Mammary epithelial cell (primary cell): ENCODE results near the gene PLAA.

Source experiments
- EZH2 ChIP-seq: IDR thresholded peaks from 2 replicates; pipeline ENCODE4 v1.6.1; 2012; ENCODE audit warnings: low read length, inconsistent platforms, borderline replicate concordance
- TF ChIP-seq, protein P1 (sequence below), 2 donors: IDR thresholded peaks in 1 of 2; conservative IDR thresholded peaks in 1 of 2; 2 replicates each; pipeline ENCODE4 v1.5.1; 2011 to 2012; ENCODE audit warnings: inconsistent platforms in 2 of 2, low read length in 2 of 2, mild to moderate bottlenecking in 2 of 2, control low read depth in 1 of 2, low read depth in 1 of 2; ENCODE audit not compliant: insufficient read depth in 1 of 2; ENCODE audit errors: extremely low read depth in 1 of 2

DNA sequence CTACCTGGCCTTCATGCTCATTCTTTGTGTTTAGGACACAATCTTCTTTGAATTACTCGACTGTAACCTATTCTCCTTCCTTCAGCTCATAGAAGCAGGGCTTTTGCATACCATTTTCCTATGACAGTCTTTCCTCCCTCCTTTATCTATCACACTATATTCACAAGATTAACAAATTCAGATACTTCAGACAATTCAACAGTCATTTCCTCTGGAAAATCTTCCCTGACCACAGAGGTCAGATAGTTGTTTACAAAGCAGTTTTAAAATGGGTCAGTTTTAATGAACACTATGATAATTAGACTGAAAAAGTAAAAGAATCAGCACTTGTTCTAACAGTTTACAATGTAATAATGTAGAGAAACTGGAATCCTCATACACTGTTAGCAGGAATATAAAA, 58.8 kb downstream of the PLAA start:
- TF ChIP-seq, protein P1, sequence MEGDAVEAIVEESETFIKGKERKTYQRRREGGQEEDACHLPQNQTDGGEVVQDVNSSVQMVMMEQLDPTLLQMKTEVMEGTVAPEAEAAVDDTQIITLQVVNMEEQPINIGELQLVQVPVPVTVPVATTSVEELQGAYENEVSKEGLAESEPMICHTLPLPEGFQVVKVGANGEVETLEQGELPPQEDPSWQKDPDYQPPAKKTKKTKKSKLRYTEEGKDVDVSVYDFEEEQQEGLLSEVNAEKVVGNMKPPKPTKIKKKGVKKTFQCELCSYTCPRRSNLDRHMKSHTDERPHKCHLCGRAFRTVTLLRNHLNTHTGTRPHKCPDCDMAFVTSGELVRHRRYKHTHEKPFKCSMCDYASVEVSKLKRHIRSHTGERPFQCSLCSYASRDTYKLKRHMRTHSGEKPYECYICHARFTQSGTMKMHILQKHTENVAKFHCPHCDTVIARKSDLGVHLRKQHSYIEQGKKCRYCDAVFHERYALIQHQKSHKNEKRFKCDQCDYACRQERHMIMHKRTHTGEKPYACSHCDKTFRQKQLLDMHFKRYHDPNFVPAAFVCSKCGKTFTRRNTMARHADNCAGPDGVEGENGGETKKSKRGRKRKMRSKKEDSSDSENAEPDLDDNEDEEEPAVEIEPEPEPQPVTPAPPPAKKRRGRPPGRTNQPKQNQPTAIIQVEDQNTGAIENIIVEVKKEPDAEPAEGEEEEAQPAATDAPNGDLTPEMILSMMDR (conservative IDR thresholded peaks at IDR 0.05 in 1 of 2, IDR thresholded peaks at IDR 0.05 in 1 of 2; ENCODE audit: extremely low read depth in 1 of 2, insufficient read depth in 1 of 2, low read depth in 1 of 2, low read length in 2 of 2), result no peak
- no peak for TF ChIP-seq EZH2
